ENCODE results near the gene PPP1R11.

- TF ChIP-seq SIN3A (IDR thresholded peaks at IDR 0.05; ENCODE audit: borderline replicate concordance, low read depth, low read length) = no peak
- no peak for TF ChIP-seq NFE2L1 (CRISPR knock-in tag; IDR thresholded peaks at IDR 0.05; ENCODE audit: borderline replicate concordance)
- no peak for TF ChIP-seq EEA1 (CRISPR knock-in tag; IDR thresholded peaks at IDR 0.05; ENCODE audit: borderline replicate concordance)
- no peak for TF ChIP-seq SOX5 (CRISPR knock-in tag; IDR thresholded peaks at IDR 0.05; ENCODE audit: borderline replicate concordance)
- no peak for TF ChIP-seq ZBTB7A (CRISPR knock-in tag; IDR thresholded peaks at IDR 0.05)
- no peak for TF ChIP-seq ZNF576 (CRISPR knock-in tag; IDR thresholded peaks at IDR 0.05)
- TF ChIP-seq PHB2 (IDR thresholded peaks at IDR 0.05; ENCODE audit: partially characterized antibody) = no peak
- TF ChIP-seq CENPBD1 (CRISPR knock-in tag; IDR thresholded peaks at IDR 0.05; ENCODE audit: borderline replicate concordance, low read depth) = no peak
- no peak for TF ChIP-seq ZFP90 (CRISPR knock-in tag; IDR thresholded peaks at IDR 0.05; ENCODE audit: borderline replicate concordance)
- no peak for TF ChIP-seq HNF1A (IDR thresholded peaks at IDR 0.05; ENCODE audit: low read depth)
- TF ChIP-seq HNF1A (CRISPR knock-in tag; IDR thresholded peaks at IDR 0.05; ENCODE audit: borderline replicate concordance) = no peak
- no peak for TF ChIP-seq EZH2 (conservative IDR thresholded peaks at IDR 0.05; ENCODE audit: low read depth, low read length)
- no peak for TF ChIP-seq RARA (CRISPR knock-in tag; IDR thresholded peaks at IDR 0.05)
- TF ChIP-seq IKZF4 (CRISPR knock-in tag; IDR thresholded peaks at IDR 0.05; ENCODE audit: borderline replicate concordance, low read depth, not compliant biosample characterization) = no peak
Observed at GRCh38 chr6:30022189-30022588, 44.8 kb upstream of the PPP1R11 start.
